NT2/D1 (cell line): ENCODE measurements around the gene CRYBA2.

Experiments
- DNase-seq: peaks from one replicate; pipeline ENCODE4 v3.0.0-alpha.2; 2011; ENCODE audit warnings: low read depth, low spot score
- H3K27me3 ChIP-seq: 2 replicates; pipeline ENCODE4 v1.6.0; 2011; ENCODE audit warnings: mild to moderate bottlenecking; ENCODE audit not compliant: insufficient read length, insufficient read depth
- H3K36me3 ChIP-seq: 2 replicates; pipeline ENCODE4 v1.6.1; 2011; ENCODE audit warnings: mild to moderate bottlenecking, low read length, mixed read lengths; ENCODE audit not compliant: insufficient read depth, insufficient read length
- H3K4me1 ChIP-seq: 2 replicates; pipeline ENCODE4 v1.5.1; 2011; ENCODE audit not compliant: insufficient read depth, insufficient read length
- H3K4me3 ChIP-seq: 2 replicates; pipeline ENCODE4 v1.5.1; 2011; ENCODE audit warnings: low read depth; ENCODE audit not compliant: insufficient read length
- H3K9ac ChIP-seq: 2 replicates; pipeline ENCODE4 v1.6.0; 2011; ENCODE audit warnings: low read depth; ENCODE audit not compliant: insufficient read length
- H3K9me3 ChIP-seq: 2 replicates; pipeline ENCODE4 v1.5.1; 2011; ENCODE audit warnings: mild to moderate bottlenecking, low read length; ENCODE audit not compliant: insufficient read depth
- SUZ12 ChIP-seq: IDR thresholded peaks from 2 replicates; pipeline ENCODE4 v1.6.1; 2011; ENCODE audit not compliant: insufficient read length, insufficient read depth; ENCODE audit errors: extremely low read depth
- YY1 ChIP-seq: IDR thresholded peaks from 2 replicates; pipeline ENCODE4 v1.6.1; 2011; ENCODE audit not compliant: insufficient read length, insufficient read depth
- ZNF274 ChIP-seq: IDR thresholded peaks from 2 replicates; pipeline ENCODE4 v1.6.1; 2011; ENCODE audit warnings: mild to moderate bottlenecking, low read depth, low read length

Gene CRYBA2

GRCh38 chr2:219016721-219017120 is 23.5 kb upstream of the CRYBA2 start:
- no peaks in the 10 kb centered on the region for H3K9me3 ChIP-seq
- H3K4me1 ChIP-seq = no peaks in the 10 kb centered on the region
- H3K27me3 ChIP-seq = peaks cover 24% of the 10 kb centered on the region
- H3K36me3 ChIP-seq = no peaks in the 10 kb centered on the region
- no peak for DNase-seq
- H3K9ac ChIP-seq = no peak overlapping the region
- no peak overlapping the region for H3K4me3 ChIP-seq
- no peak for TF ChIP-seq SUZ12
- TF ChIP-seq YY1 = no peak
- no peak for TF ChIP-seq ZNF274

- DNase-seq = no peak
- no peak for TF ChIP-seq SUZ12
- no peak for TF ChIP-seq YY1
- no peak for TF ChIP-seq ZNF274
- Histone ChIP-seq H3K36me3 (no peaks in the 10 kb centered on the region), H3K4me3 (no peak overlapping the region), H3K4me1 (no peaks in the 10 kb centered on the region), H3K27me3 (peaks cover 40% of the 10 kb centered on the region), H3K9me3 (no peaks in the 10 kb centered on the region), H3K9ac (no peak overlapping the region)
These were observed 17.7 kb upstream of the CRYBA2 start for GRCh38 chr2:219010873-219011272.

- Histone ChIP-seq H3K4me3 (no peak overlapping the region), H3K4me1 (no peaks in the 10 kb centered on the region), H3K9ac (no peak overlapping the region), H3K36me3 (no peaks in the 10 kb centered on the region), H3K27me3 (peaks cover 41% of the 10 kb centered on the region), H3K9me3 (no peaks in the 10 kb centered on the region)
- TF ChIP-seq YY1 = no peak
- no peak for TF ChIP-seq ZNF274
- no peak for TF ChIP-seq SUZ12
- DNase-seq = no peak
These were observed 17.0 kb upstream of the CRYBA2 start for GRCh38 chr2:219010162-219010756.

GRCh38 chr2:219009294-219009693 is 16.1 kb upstream of the CRYBA2 start:
- H3K4me3 ChIP-seq = no peak overlapping the region
- no peak for DNase-seq
- H3K4me1 ChIP-seq = no peaks in the 10 kb centered on the region
- no peaks in the 10 kb centered on the region for H3K36me3 ChIP-seq
- no peaks in the 10 kb centered on the region for H3K9me3 ChIP-seq
- peaks cover 43% of the 10 kb centered on the region for H3K27me3 ChIP-seq
- TF ChIP-seq ZNF274 = no peak
- no peak for TF ChIP-seq SUZ12
- TF ChIP-seq YY1 = no peak
- no peak overlapping the region for H3K9ac ChIP-seq

- Histone ChIP-seq H3K36me3 (no peaks in the 10 kb centered on the region), H3K27me3 (peaks cover 82% of the 10 kb centered on the region), H3K9me3 (no peaks in the 10 kb centered on the region), H3K9ac (no peak overlapping the region), H3K4me1 (peaks cover 34% of the 10 kb centered on the region), H3K4me3 (no peak overlapping the region)
- TF ChIP-seq ZNF274 (no peak), SUZ12 (no peak), YY1 (no peak)
- DNase-seq = no peak
These were observed 10.8 kb upstream of the CRYBA2 start for GRCh38 chr2:219003979-219004378.

GRCh38 chr2:219003267-219003634 is 10.0 kb upstream of the CRYBA2 start:
- DNase-seq = no peak
- no peak for TF ChIP-seq SUZ12
- no peak for TF ChIP-seq YY1
- TF ChIP-seq ZNF274 = no peak
- Histone ChIP-seq H3K27me3 (peaks cover 83% of the 10 kb centered on the region), H3K9me3 (no peaks in the 10 kb centered on the region), H3K36me3 (no peaks in the 10 kb centered on the region), H3K4me1 (peaks cover 37% of the 10 kb centered on the region), H3K9ac (no peak overlapping the region), H3K4me3 (peak overlapping the region; percentile 39)

GRCh38 chr2:219002395-219003266 is 9.4 kb upstream of the CRYBA2 start:
- Histone ChIP-seq H3K9me3 (no peaks in the 10 kb centered on the region), H3K36me3 (no peaks in the 10 kb centered on the region), H3K9ac (peak overlapping the region; percentile 15), H3K4me3 (peak overlapping the region; percentile 39), H3K27me3 (peaks cover 86% of the 10 kb centered on the region), H3K4me1 (peaks cover 37% of the 10 kb centered on the region)
- TF ChIP-seq SUZ12 (peak; percentile 88), YY1 (no peak), ZNF274 (no peak)
- peak; percentile 63 for DNase-seq
